Activated T-cell treated with anti-CD3 and anti-CD28 coated beads, Interleukin-2, amount 50 U/mL, for 72 hours (primary cell): Measurements from ENCODE around the gene CBX6. TPM values are rescaled to one million over a fixed set of nuclear protein-coding genes. Genes with fewer than 3 reads are reported as not detected.
"Not testable (repeated sequence)": the region's sequence is repeated elsewhere in the genome, so short reads cannot be mapped to it uniquely, and the experiment has no call there.

Experiments used
- ATAC-seq, 2 donors: fragments of 150-1000 bp; cut with Tn5 transposase; replicated peaks in 1 of 2; 2 replicates each; pipeline ENCODE4 v1.10.0; 2021; ENCODE audit warnings: moderate library complexity in 2 of 2, mild to moderate bottlenecking in 1 of 2
- DNase-seq, 2 donors: peaks; one replicate each; pipeline ENCODE4 v3.0.0; 2021 to 2022; ENCODE audit warnings: mixed read lengths in 1 of 2
- H3K27ac Mint-ChIP-seq: one replicate; pipeline ENCODE4 v1.8.0; 2022; ENCODE audit warnings: mild to moderate bottlenecking, moderate library complexity, mixed read lengths
- H3K27me3 Mint-ChIP-seq: one replicate; pipeline ENCODE4 v1.8.0; 2022; ENCODE audit warnings: low read depth, mixed read lengths
- H3K36me3 Mint-ChIP-seq, 2 donors: one replicate each; pipeline ENCODE4 v1.8.0; 2022; ENCODE audit warnings: mixed read lengths in 2 of 2, mild to moderate bottlenecking in 1 of 2; ENCODE audit not compliant: insufficient read depth in 2 of 2
- H3K4me1 Mint-ChIP-seq: one replicate; pipeline ENCODE4 v1.8.0; 2022; ENCODE audit warnings: low read depth, mixed read lengths
- H3K4me3 Mint-ChIP-seq, 2 donors: one replicate each; pipeline ENCODE4 v1.8.0; 2022; ENCODE audit warnings: mild to moderate bottlenecking in 2 of 2, mixed read lengths in 2 of 2, moderate library complexity in 2 of 2
- H3K9me3 Mint-ChIP-seq, 2 donors: one replicate each; pipeline ENCODE4 v1.8.0; 2022; ENCODE audit warnings: mixed read lengths in 2 of 2
- total RNA-seq, 2 donors: library from RNA; stranded (reverse); gene quantifications; one replicate each; pipeline ENCODE4 v1.2.3, GENCODE V29; 2022

Gene CBX6
- total RNA-seq, 2 donors from 2014 or later = 116 to 124 TPM

DNA sequence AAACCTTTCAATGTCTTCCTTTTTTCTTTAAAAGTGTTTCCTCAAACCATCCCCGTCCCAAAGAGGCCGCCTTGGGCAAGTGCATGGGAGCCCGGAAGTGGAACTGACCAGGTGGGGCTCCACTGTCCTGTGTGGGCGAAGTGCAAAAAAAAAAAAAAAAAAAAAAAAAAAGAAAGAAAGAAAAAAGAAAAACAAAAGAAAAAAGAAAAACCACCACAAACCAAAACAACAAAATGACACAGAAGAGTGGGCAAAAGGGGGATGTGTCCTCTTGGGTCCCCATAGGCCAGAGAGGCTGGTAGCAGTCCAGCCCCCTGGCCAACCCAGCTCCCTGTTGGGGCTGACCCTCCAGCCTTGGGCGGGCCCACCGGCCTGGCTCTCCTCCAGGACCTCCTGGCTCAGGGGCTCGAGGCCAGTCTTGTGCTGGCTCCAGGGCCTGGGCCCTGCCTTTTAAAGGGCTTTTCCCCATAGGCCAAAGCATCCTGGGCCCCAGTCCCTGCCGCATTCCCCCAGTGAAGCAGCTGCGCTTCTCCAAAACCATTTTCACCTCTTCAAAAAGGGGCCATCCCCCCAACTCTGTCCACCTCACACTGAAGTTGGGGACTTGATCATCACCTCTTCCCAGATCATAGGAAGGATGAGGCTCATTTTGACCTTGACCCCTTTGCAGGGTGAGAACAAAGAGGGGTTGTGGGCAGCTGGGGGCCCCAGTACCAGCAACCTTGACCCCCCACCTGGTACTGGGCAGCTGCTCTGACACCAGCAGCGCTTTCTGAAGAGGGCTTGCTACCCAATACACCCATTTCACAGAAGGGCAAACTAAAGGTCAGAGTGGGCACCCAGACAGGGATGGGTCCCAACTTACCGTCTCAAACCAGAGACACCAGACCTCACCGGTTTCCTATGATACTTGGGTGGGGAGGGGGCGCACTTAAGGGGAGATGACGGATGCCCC lies 9.4 kb downstream of the CBX6 start:
- no peak for DNase-seq
- ATAC-seq = peak in 1 of 2 donors; percentile 10
- H3K9me3 Mint-ChIP-seq = no peaks in the 10 kb centered on the region
- H3K4me1 Mint-ChIP-seq = peaks cover 10% of the 10 kb centered on the region
- no peaks in the 10 kb centered on the region for H3K27me3 Mint-ChIP-seq
- H3K4me3 Mint-ChIP-seq = no peak overlapping the region
- H3K36me3 Mint-ChIP-seq = peaks cover 0 to 6% of the 10 kb centered on the region in 2 donors
- peak overlapping the region; percentile 57 for H3K27ac Mint-ChIP-seq

- peaks cover 6% of the 10 kb centered on the region for H3K4me1 Mint-ChIP-seq
- DNase-seq (no peak), ATAC-seq (no peak)
- H3K9me3 Mint-ChIP-seq = no peaks in the 10 kb centered on the region
- H3K4me3 Mint-ChIP-seq = no peak overlapping the region
- H3K36me3 Mint-ChIP-seq = peaks cover 0 to 6% of the 10 kb centered on the region in 2 donors
- H3K27me3 Mint-ChIP-seq = no peaks in the 10 kb centered on the region
- no peak overlapping the region for H3K27ac Mint-ChIP-seq
These were observed 10.1 kb downstream of the CBX6 start for GRCh38 chr22:38861927-38862326.

DNA sequence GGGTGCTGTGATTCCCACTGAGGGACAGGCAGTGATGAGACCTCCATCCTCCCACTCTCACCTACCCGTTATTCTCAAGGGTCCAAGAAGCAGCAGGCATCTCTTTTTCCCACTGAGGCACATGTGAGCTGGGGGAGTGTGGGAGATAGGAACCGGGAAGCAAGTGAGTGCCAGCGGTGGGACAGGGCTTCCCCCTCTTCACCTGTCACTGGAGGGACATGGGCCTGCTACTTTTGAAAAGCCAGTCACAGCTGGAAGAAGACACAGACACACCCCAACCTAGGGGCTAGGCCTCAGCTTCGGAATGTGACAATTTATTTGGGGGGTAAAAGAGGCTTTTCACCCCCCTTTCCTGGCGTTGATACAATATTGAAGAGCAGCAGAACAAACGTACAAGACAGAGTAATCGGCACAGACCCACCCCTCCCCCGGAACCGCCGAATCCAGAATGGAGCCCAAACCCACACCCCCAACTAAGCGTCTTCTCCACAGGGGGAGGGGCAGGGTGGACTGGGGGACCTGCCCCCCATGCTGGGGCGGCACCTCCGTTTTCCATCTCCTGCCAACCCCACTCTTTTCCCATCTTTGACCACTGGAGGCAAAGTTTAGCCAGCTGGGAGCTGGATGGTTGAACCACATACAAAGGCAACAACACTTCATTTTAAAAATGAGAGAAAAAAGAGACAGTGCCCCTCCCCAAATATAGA lies 10.7 kb downstream of the CBX6 start:
- peaks cover 0 to 6% of the 10 kb centered on the region in 2 donors for H3K36me3 Mint-ChIP-seq
- DNase-seq (no peak), ATAC-seq (no peak)
- no peaks in the 10 kb centered on the region for H3K9me3 Mint-ChIP-seq
- H3K27ac Mint-ChIP-seq = no peak overlapping the region
- no peak overlapping the region for H3K4me3 Mint-ChIP-seq
- H3K27me3 Mint-ChIP-seq = no peaks in the 10 kb centered on the region
- H3K4me1 Mint-ChIP-seq = peaks cover 6% of the 10 kb centered on the region

DNA sequence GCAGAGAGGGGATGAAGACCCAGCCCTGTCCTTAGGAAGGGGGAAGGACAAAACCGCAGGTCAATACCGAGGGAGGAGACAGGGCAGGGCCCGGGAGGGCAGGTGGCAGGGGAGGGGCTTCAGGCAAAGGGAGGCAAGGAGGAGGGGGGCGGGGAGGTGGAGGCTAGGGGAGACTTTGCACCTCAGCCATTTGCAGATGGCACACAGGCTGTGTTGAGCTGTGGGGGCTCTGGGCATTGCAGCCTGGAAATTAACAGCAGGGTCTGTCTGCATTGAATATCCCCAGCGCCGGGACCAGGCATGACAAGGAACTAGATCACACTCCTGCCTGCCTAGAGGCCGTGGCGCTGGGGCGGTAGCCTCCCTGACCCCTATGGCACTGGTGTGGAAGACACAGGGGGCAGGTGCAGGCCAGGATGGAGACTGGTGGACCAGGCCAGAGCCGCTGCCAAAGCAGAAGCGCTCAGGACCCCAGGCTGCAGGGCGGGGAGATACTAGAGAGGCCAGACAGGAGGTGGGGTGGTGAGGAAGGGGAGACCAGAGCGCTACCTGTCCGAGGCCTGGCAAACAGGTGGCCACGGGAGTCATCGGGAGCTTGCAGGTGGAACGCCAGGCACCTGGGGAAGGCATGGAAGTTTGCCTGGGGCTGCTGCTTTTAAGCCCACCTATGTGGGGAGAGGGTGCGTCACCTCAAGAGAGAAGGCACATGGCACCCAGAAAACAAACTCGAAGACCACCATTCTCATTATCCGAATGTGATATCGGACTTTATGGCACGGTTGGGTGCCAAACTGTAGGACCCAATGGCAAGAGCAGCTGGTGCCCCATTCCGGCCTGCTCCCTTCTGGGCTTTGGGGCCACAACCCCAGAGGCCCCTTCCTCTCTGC lies 11.5 kb downstream of the CBX6 start:
- Mint-ChIP-seq H3K4me3 (no peak overlapping the region), H3K27ac (no peak overlapping the region), H3K4me1 (peaks cover 6% of the 10 kb centered on the region), H3K9me3 (no peaks in the 10 kb centered on the region), H3K27me3 (no peaks in the 10 kb centered on the region), H3K36me3 (peaks cover 0 to 4% of the 10 kb centered on the region in 2 donors)
- no peak for DNase-seq
- ATAC-seq = peak in 1 of 2 donors; percentile 25

DNA sequence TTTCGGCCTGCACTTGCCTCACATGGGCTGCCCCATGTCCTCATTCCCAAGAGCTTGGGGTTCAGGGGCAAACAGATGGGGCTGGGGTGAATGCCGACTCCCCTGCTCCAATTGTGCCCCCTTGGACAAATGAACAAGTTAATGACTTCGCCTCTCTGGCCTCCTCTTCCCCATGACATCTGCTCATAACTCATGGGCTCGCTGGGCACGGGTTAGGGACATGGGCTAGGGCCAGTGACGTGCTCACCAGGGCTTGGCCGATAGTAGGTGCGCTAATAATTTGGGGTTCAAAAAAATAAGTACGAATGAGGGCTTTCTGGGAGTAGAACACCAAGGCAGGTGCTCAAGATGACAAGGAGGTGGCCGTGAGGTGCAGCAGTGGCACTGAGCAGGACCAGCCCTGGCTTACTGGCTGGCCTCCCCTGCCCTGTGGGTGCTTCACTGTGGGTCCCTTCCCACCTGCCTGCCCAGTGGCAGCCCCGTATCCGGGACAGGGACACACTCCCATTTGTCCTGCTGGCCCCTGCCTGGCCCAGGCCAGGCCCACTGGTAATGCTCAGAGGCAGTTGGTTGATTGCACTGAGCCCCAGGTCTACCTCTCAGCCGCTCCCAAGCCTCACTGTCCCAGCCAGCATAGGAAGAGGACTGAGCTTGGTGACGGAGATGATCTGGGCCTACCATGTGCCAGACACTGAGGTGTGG lies 12.3 kb downstream of the CBX6 start:
- no peak for DNase-seq
- peaks cover 6% of the 10 kb centered on the region for H3K4me1 Mint-ChIP-seq
- H3K27me3 Mint-ChIP-seq = no peaks in the 10 kb centered on the region
- H3K36me3 Mint-ChIP-seq = peaks cover 0 to 3% of the 10 kb centered on the region in 2 donors
- no peak overlapping the region for H3K4me3 Mint-ChIP-seq
- no peaks in the 10 kb centered on the region for H3K9me3 Mint-ChIP-seq
- H3K27ac Mint-ChIP-seq = peak overlapping the region; percentile 1
- ATAC-seq = peak; percentile 14 to 21

GRCh38 chr22:38858492-38858891 lies 13.5 kb downstream of the CBX6 start:
- H3K27me3 Mint-ChIP-seq = no peaks in the 10 kb centered on the region

GRCh38 chr22:38854476-38854875 lies 17.5 kb downstream of the CBX6 start:
- not testable (repeated sequence) for H3K27me3 Mint-ChIP-seq, ATAC-seq, H3K36me3 Mint-ChIP-seq, DNase-seq, H3K4me1 Mint-ChIP-seq, H3K4me3 Mint-ChIP-seq, H3K27ac Mint-ChIP-seq, H3K9me3 Mint-ChIP-seq

More at GRCh38 chr22:38858492-38858891, 13.5 kb downstream of the CBX6 start:
- H3K27ac Mint-ChIP-seq = peak overlapping the region; percentile 5
- no peaks in the 10 kb centered on the region for H3K4me1 Mint-ChIP-seq
- DNase-seq (no peak), ATAC-seq (no peak)
- no peak overlapping the region for H3K4me3 Mint-ChIP-seq
- H3K36me3 Mint-ChIP-seq = no peaks in the 10 kb centered on the region
- no peaks in the 10 kb centered on the region for H3K9me3 Mint-ChIP-seq

GRCh38 chr22:38853883-38854282 lies 18.1 kb downstream of the CBX6 start:
- not testable (repeated sequence) for ATAC-seq

DNA sequence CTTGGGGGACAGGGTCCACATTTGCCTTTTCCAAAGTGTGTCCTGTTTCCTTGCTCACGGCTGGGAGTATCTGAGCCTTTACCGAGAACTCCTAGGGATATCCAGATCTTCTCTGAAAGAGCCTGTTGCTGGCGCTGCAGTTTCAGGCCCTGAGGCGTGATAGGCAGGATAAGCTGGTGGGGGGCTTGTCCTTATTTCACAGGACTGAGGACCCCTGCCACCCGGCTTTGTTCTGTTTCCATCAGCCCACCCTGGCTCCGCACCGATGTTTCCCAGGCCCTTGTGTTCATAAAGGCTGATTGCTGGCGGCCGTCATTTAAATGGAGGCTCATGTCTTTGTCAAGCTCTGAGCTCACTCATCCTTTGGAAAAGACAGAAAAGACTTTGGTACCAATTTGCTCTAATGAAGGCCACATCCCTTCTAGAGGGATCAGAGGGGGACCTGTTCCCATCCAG lies 18.8 kb downstream of the CBX6 start:
- ATAC-seq (no peak), DNase-seq (no peak)
- H3K4me3 Mint-ChIP-seq = no peak overlapping the region
- no peaks in the 10 kb centered on the region for H3K27me3 Mint-ChIP-seq
- H3K9me3 Mint-ChIP-seq = no peaks in the 10 kb centered on the region
- H3K4me1 Mint-ChIP-seq = no peaks in the 10 kb centered on the region
- H3K27ac Mint-ChIP-seq = no peak overlapping the region
- no peaks in the 10 kb centered on the region for H3K36me3 Mint-ChIP-seq

More at GRCh38 chr22:38853883-38854282, 18.1 kb downstream of the CBX6 start:
- H3K9me3 Mint-ChIP-seq, H3K27ac Mint-ChIP-seq, H3K4me1 Mint-ChIP-seq, H3K27me3 Mint-ChIP-seq, DNase-seq, H3K36me3 Mint-ChIP-seq, H3K4me3 Mint-ChIP-seq: not testable (repeated sequence)

DNA sequence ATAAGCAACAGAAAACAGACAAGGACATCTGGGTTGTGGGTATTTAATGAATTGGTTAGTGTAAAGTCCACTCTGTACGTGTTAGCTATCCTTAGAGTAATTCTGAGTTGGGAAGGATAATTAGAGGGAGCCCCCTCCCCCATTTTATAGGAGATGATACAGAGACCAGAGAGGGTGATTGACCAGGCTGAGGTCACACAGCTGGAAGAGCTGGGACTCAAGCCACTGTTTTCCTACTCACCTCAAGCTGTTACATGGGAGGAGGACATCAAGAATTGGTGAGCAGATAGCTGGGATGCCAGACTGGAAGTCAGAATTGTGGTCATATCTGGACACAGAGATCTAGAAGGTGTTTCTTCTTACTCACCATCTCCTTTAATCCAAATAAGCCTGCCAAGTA lies 19.5 kb downstream of the CBX6 start:
- ATAC-seq = no peak
- H3K9me3 Mint-ChIP-seq = no peaks in the 10 kb centered on the region
- no peaks in the 10 kb centered on the region for H3K27me3 Mint-ChIP-seq
- H3K4me3 Mint-ChIP-seq = no peak overlapping the region
- H3K36me3 Mint-ChIP-seq = no peaks in the 10 kb centered on the region
- DNase-seq = no peak
- no peak overlapping the region for H3K27ac Mint-ChIP-seq
- no peaks in the 10 kb centered on the region for H3K4me1 Mint-ChIP-seq

DNA sequence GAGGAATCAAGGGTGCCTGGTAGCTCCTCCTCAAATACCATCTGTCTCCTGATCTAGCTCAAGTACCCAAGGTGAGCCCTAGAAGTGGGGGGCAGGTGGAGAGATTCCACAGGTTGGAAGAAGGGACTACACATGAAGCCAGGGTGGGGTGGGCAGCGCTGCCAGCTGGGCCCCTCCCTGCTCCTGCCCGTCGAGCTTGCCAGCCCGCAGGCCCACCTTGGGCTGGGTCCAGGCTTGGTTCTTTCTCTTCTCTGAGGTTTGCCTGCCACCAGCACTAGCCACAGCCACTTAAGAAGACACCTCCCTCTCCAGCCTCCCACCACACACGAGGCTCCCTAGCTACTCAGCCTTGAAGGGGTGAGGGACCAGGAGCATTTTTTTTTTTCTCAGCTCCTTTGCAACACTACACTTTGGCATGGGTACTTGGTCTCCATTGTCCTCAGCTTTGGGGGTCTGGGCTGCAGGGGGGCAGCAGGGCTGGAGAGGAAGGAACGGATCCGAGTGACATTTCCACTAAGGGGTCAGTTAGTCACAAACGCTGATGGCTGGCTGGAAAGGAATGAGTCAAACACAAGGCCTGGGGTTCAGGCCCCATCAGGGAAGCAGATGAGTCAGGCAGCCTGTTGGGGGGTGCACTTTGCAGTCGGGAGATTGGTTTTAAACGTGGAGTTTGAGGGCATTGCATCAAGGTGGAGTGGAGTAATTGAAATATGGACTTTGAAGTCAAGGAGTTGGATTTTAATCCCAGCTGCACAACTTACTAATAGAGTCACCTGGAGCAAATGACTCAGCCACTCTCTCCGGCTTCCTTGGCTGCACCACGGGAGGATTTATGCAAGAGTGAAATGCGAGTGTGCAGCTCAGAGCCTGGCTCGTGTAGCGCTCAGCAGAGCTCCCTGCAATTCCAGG lies 20.8 kb downstream of the CBX6 start:
- Mint-ChIP-seq H3K27me3 (no peaks in the 10 kb centered on the region), H3K4me1 (no peaks in the 10 kb centered on the region), H3K36me3 (no peaks in the 10 kb centered on the region), H3K4me3 (no peak overlapping the region), H3K9me3 (no peaks in the 10 kb centered on the region), H3K27ac (no peak overlapping the region)
- no peak for ATAC-seq
- DNase-seq = no peak
